GM19023 (cell line): ENCODE data around the gene CHDH.

ENCODE experiments used
- ATAC-seq: cut with Tn5 transposase; IDR thresholded peaks from one replicate; pipeline ENCODE4 v1.9.1; 2021; ENCODE audit warnings: mild to moderate bottlenecking, moderate library complexity; ENCODE audit not compliant: unreplicated experiment

The CHDH gene

DNA sequence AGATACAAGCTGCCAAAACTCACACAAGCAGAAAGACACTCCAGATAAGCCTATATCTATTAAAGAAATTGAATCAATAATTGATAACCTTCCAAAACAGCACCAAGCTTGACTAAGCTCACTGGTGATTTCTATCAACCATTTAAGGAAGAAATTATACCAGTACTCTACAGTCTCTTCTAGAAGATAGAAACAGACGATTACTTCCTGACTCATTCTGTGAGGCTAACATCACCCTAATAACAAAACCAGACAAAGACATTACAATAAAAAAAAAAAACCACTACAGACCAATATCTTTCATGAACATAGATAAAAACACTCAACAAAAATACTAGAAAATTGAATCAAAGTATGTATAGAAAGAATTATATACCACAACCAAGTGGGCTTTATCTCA is 20.2 kb downstream of the CHDH start:
- ATAC-seq = no peak

DNA sequence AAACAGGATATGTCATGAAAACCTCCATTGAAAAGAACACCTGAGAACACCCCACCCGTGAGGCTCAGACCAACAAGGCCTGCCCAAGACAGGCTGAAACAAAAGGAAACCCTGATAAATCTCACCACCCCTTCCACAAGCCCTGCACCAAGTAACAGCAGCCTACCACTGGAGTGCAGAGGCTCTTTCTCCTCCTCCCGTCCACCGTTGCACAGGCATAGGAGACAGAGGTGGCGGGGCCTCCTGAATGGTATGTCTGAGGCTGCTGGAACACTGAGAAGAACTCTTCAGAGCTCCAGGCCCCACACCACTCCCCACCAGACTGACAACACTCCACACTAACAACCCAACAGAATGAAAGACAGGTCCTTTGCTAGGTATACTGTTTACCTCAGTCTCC is 21.4 kb downstream of the CHDH start:
- no peak for ATAC-seq

DNA sequence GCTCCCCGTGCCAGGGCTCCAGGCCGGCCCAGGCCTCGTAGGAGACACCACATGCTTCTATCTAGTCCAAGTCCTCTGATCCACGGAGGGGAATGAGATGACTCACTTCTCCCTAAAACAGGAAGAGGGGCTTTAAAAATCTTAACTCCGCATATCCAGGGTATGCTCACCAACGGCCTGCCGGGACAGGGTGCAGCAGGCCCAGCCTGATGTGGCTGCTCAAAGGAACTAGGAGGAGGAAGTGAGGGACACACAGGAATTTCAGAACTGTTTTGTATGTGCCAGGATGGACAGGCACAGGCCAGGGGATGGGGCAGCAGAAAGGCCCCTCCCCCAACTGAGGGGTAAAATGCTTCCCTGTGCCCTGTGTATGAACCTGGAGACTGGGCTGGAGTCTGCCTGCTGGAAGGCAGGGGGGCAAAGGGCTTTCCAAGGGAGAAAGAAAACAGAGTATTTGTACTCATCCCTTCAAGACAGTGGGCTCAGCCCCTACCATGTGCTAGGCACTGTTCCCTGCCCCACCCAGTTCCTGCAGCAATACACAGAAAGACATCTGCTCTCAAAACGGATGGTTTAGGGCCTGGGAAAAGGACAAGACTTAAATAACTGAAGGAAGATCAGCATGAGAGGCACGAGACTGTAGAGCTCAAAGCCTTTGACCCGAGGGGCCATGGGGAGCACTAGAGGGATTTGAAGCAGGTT is 22.1 kb downstream of the CHDH start:
- ATAC-seq = no peak

DNA sequence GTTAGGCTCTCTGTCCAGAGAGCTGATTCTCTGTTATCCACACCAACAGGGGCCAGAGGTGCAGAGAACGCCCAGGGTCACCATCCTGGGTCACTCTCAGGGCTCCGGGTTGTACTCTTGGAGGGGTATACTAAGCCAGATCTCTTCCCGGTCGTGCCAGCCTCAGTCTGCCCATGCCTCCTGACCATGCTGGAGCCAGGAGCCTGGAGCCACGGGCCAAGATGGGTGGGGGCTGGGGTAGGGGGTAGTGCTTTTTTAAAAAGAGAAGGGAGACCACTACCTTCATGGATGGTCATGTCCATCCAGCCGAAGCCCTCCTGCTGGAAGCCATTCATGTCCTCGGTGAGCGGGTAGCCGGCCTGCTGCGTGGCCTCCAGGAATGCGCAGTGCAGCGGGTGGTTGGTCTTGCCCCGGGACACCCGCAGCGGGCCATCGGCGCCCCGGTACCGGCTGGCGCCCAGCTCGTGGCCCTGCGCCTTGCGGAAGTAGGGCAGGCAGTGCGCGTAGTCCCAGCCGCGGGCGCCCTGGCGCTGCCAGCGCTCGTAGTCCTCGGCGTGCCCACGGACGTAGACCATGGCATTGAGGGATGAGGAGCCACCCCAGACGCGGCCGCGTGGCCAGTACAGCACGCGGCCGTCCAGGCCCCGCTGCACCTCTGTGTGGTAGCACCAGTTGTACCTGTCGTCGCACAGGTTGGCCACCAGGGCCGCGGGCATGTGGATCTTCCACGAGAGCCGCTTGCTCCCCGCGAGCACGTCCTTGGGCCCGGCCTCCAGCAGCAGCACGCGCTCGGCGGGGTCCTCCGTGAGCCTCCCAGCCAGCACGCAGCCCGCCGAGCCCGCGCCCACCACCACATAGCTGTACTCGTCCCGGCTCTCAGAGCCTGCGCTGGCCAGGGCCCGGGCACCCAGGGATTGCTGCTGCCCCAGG is 22.9 kb downstream of the CHDH start:
- ATAC-seq = no peak

DNA sequence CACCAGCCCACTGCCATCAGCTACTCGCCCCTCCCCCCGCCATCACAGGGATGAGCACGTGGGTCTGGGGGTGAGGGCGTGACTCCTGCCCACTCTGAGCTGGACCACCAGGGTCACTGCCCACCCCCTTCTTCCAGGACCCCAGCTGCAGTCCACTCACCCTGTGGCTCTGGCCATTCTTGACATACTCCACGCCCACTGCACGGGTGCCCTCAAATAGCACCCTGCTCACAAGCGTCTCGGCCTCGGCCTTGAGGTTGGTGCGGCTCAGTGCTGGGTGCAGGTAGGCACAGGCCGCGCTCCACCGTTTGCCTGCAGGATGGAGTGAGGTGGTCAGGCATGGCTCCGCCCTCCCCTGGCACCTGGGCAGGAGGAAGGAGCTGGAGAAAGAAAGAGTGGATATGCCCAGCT is 23.9 kb downstream of the CHDH start:
- ATAC-seq = no peak

DNA sequence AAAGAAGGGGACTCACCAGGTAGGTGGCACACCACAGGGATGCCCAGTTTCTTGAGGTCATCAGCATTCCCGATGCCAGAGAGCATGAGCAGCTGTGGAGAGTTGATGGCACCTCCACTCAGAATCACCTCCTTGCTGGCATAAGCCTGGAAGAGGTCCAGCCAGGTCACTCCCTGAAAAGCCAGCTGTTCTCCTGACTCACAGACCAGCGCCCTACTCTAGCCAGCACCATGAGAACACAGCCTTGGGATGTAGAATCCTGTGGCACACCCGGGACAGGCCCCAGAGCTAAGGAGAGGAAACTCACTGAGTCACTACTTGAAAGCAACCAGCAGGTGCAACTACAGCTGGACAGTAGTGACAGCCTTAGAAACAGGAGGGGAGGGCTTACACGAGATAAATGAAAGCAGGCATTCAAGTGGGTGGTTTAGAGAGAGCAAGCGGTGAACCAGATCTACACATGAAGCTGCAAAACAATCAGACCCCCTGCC is 24.5 kb downstream of the CHDH start:
- ATAC-seq = peak; percentile 75

DNA sequence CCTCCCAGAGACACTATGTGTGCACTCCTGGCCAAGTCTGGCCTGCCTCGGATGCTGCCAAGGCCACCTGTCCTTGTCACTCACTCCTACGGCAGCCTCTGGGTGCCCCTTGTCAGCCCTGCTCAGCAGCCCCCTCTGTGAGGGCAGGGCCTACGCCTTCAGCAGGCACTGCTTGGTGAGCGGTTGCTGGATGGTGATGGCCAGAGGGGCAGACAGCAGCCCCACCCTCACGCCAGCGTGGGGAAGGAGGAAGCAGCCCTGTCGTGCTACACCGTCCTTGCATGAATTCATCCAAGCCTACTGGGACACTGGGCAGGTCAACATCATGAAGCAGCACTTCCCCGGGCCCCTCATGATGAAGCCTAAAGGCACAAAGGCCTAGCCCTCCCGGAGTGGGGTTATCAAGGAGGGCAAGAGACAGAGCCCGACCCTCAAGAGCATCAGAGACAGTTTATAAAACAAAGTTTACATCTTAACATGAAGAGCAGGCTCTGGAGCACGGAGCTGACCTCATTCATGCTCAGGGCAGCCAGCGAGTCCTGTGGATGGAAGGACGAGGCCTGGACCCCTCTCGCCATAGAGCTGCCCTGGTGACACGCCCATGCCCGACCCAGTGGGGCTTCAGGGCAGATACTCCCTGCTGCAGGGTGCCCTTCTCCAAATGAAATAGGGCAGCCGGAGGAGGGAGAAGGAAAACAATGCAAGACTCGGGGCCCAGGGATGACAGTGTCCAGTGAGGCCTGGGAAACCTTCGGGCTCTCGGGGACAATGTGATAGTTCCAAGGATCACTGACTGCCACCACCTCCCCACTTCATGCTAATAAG is 25.3 kb downstream of the CHDH start:
- ATAC-seq = no peak

DNA sequence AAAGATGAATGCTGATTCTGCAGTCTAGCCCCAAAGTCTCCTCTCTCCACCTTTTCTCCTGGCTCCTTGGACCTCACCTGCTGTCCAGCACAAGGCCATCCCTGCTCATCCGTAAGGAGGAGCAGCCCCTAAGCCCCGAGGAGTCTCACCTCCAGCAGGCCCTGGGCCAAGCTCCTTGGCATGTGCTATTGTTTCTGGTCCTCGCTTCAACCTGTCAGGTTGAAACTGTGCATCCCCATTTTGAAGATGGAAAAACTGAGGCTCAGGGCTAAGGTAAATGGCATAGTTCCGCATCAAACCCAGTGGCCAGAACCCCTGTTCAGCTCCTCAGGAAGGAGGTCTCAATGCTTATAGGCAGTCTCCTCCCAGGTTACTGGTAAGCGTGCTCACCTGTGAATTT is 26.1 kb downstream of the CHDH start:
- no peak for ATAC-seq

DNA sequence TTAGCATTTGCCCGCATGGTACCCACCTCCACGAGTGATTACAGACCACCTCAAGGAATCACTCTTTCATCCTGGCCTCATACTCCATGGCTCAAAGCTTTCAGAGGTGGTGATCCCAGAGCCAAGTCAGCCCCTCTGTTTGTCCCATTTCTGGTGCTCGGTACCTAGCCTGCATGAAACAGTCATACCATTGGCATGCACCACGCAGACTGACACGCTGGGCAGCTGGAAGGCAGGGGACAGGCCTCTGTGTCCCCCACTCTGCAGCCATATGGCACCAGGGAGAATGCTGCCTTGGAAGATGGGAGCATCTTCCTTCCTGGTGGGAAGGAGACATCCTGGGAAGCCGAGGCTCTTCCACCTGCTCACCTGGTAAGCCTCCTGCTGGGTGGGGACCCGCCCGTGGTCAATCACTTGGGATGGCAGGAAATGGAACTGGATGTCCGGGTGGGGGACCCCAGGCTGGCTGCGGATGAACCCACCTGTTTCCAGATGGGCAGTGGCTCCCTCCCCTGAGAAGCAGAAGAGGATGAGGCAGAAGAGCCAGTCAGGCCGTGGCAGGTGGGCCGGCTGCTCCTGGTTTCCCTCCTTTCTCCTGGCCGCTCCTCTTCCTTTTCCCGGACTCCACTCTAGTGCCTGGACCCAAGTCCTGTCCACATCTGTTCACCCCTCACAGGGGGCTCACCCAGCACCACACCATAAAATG is 26.9 kb downstream of the CHDH start:
- no peak for ATAC-seq

DNA sequence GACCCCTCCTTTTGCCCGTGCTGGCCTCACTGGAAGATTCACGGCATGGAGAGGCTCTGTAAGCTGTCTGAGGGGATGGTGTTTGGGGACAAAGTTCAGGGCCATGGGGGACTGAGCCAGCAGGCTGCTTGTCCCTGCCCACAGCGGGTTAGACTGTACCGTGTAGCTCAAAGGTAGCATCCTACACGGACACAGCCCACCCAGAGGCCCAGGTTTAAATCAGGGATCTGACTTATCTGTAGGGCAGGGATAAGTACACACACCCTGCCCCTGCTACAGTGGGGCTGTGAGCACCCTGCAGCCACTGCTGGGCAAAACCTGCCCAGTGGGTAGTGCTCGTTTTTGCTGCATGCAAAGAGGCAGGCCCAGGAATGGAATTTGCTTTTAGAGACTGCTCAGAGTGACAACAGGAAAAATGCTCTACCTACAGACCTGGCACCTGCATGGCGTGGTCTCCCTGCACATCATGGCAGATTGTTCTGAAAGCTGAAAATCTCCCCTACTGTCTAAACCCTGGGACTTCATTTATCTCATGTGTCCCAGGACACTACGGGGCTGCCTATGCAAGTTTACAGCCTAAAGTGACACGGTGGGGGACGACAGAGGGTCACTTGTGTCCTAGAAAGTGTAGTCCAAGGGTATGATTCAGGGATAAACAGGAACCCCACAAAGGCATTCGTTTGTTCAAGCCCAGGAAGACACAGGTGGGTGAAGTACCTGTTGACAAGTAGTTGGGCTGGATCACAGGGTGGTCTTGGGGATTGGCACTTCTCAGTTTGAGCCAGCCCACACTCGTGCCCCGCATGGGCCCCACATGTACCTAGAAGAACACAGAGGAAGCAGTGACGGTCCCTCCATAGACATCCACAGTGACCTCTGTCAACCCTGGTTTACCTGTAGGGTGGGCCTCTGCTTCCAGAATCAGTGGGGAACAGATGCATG is 27.7 kb downstream of the CHDH start:
- ATAC-seq = no peak

DNA sequence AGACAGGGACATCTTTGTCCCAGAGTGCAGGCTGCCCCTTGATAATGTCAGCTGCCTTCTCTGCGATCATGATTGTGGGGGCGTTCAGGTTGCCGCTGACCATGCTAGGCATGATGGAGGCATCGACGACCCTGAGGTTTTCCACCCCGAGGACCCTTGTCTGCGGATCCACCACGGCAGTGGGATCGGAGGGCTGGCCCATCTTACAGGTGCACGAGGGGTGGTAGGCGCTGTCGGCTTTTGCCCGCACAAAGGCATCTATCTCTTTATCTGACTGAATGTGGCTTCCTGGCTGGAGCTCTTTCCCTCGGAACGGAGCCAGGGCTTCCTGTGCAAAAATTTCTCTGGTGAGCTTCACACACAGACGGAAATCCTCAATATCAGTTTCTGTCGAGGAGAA is 28.4 kb downstream of the CHDH start:
- ATAC-seq = no peak

DNA sequence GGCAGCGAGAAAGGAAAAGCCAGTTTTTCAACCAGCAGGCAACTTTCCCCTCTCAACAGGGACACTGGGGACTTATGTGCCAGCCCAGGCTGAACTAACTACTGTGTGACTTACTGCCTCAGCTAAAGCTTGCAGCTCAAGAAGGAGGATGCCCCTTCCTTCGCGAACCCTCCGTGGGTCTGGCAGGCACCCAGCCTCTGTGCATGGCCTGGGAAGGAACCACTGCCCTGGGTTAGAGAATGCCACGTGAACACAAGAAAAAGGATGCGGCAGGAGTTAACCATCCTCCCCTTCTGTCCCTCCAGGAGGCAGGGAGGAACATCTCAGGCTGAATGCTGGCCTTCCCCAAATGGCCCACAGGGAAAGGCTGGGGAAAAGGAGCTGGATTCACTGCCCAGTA is 29.0 kb downstream of the CHDH start:
- no peak for ATAC-seq

DNA sequence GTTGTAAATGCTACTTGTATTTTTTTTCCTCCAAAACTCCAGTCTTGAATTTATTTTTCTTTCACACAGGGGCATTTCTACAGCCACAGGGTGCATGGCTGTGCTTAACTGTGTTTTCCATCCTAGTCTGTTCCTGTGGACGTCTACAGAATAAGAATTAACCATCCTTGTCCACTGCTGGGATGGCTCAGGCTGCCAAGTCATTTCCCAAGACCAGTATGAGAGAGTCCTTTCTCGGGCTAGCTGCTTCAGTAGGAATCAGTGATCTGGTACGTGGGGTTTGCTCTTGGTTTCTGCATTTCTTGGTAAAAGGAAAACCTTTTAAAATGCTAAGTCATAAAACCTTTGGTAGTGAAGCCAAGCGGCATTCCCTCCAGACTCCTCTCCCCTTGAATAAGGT is 29.8 kb downstream of the CHDH start:
- ATAC-seq = no peak

DNA sequence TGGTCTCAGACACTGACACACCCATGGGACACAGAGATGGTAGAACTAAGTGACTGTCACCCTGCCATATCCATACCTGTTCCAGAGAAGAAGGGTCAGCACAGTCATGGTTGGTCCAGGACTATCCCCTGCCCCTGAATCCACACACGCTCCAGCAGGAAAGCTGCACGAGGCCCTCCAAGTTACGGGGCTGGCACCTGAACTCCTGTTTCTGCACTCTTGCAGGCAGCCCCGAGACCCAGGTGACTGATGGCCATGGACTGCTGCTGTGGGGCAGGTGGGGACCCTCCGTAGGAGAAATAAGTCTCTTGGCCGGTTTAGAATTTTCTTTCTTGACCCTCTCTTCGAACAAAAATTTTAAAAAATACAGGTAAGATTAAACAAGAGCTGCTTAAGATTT is 30.6 kb downstream of the CHDH start:
- ATAC-seq = no peak

DNA sequence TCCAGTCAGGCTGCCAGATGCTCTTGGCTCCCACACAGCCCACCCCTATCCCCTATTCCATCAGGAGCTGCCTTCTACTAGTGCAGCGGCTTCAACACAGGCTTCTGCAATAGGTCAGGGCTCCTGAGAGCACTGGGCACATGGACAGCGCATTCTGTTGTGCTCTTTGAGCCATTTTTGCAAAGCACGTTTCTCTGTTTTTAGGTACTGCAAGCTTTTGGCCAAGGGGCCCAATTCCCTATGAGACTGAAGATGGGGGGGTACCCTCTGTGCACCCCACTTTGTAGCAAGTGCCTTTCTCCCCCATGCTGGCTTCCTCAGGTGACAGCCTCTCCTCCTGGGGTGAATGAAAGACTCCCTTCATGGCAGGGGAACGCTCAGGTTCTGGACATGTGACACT is 31.2 kb downstream of the CHDH start:
- no peak for ATAC-seq

DNA sequence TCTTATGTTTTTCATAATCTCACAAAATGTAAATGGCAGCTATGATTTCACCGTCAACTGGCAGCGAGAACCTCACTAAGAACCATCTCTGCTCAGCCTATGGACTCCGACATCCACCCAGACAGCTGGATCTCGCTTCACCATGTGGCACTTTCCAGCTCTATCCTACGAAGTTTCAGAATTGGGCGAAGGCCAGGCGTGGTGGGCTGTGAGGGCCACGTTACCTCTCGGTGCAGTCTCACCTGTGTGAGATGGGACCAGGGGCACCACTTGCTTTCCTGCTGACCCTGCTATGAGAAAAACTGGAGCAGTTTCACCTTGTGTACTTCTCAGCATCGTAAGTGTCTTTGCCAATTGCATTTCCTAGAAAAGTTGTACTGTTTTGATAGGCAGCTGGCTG is 32.3 kb downstream of the CHDH start:
- no peak for ATAC-seq

DNA sequence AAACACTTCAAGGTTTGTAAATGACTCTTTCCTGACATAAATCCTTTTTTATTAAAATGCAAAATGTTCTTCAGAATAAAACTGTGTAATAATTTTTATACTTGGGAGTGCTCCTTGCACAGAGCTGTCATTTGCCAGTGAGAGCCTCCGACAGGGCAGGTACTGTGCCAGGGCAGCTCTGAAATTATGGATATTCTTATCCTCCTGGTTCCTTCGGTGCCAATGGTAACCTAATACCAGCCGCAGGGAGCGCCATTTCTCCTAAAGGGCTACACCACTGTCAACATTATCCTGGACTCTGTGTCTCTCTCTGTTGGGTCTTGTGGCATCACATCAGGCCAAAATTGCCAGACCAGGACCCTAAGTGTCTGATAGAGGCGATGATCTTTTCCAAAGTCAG is 33.0 kb downstream of the CHDH start:
- ATAC-seq = no peak

DNA sequence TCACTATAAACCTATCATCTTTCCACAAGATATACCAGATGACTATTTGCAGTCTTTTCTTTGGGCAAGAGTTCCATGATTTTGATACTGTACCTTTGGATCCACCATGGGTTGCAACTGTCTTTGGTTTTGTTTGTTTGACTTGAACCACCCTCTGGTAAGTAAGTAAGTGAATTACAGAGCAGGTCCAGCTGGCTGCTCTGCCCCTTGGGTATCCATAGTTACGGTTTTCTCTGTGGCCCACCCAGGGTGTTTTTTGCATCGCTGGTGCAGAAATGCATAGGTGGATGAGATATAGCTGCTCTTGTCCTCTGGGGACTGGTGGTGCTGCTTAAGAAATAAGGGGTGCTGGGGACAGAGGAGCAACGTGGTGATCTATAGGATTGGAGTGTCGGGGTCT is 33.8 kb downstream of the CHDH start:
- no peak for ATAC-seq

DNA sequence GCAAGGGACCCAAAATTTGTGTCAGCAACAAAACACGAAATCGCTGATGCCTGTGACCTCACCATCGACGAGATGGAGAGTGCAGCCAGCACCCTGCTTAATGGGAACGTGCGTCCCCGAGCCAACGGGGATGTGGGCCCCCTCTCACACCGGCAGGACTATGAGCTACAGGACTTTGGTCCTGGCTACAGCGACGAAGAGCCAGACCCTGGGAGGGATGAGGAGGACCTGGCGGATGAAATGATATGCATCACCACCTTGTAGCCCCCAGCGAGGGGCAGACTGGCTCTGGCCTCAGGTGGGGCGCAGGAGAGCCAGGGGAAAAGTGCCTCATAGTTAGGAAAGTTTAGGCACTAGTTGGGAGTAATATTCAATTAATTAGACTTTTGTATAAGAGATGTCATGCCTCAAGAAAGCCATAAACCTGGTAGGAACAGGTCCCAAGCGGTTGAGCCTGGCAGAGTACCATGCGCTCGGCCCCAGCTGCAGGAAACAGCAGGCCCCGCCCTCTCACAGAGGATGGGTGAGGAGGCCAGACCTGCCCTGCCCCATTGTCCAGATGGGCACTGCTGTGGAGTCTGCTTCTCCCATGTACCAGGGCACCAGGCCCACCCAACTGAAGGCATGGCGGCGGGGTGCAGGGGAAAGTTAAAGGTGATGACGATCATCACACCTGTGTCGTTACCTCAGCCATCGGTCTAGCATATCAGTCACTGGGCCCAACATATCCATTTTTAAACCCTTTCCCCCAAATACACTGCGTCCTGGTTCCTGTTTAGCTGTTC is 34.9 kb downstream of the CHDH start:
- no peak for ATAC-seq
